ENCODE measurements around the gene MYOC. TPM values are rescaled to one million over a fixed set of nuclear protein-coding genes. Genes with fewer than 3 reads are reported as not detected.

The MYOC gene
- total RNA-seq, 1 experiment from 2014 or later, result not detected

DNA sequence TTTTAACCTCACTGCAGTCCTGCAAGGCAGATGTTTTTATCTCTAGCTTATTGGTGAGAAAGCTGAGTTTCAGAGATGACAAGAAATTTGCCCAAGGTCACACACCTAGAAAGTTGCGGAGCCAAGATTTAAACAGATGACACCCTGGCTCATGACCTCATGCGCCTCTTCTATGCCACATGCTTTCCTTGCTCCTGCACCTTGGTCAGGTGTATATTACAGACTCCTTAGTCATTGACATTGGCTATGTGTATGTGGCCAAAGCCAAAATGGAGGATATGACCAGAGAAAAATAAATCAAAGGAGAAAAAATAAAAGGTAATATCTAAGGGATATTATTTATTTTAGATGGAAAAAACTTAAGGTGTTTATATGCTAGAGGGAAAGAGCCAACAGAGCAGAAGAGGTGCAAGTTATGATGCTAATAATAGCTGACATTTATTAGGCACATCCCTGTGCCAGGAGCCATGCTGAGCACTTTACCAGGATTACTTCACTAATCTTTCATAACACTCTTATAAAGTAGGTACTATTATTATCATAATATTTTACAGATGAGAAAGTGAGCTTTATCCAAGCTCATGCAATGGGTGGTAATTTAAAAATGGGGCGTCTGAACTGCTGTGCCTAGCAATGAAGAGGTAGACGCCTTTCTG, 13.8 kb upstream of the MYOC start:
- ATAC-seq (no peak), DNase-seq (ENCODE audit: low read depth, low spot score) (no peak)
- TF ChIP-seq POLR2AphosphoS5 (IDR thresholded peaks at IDR 0.05; ENCODE audit: low read depth, low read length), result no peak
- no peak for TF ChIP-seq SIN3A (IDR thresholded peaks at IDR 0.05; ENCODE audit: low read depth)
- no peak for TF ChIP-seq EGR1 (IDR thresholded peaks at IDR 0.05; ENCODE audit: low read depth)
- no peak for TF ChIP-seq TCF7L2 (IDR thresholded peaks at IDR 0.05; ENCODE audit: borderline replicate concordance, extremely low read depth, insufficient read depth, insufficient read length)
- TF ChIP-seq SRF (IDR thresholded peaks at IDR 0.05; ENCODE audit: low read depth), result no peak
- TF ChIP-seq CBX3 (IDR thresholded peaks at IDR 0.05; ENCODE audit: low read depth), result no peak
- no peak for TF ChIP-seq EZH2phosphoT487 (IDR thresholded peaks at IDR 0.05; ENCODE audit: borderline replicate concordance)
- TF ChIP-seq REST (IDR thresholded peaks at IDR 0.05; ENCODE audit: low read depth), result no peak
- no peak for TF ChIP-seq ZNF274 (IDR thresholded peaks at IDR 0.05; ENCODE audit: low read depth, low read length)
- TF ChIP-seq ZFX (IDR thresholded peaks at IDR 0.05), result no peak
- TF ChIP-seq, protein P1, sequence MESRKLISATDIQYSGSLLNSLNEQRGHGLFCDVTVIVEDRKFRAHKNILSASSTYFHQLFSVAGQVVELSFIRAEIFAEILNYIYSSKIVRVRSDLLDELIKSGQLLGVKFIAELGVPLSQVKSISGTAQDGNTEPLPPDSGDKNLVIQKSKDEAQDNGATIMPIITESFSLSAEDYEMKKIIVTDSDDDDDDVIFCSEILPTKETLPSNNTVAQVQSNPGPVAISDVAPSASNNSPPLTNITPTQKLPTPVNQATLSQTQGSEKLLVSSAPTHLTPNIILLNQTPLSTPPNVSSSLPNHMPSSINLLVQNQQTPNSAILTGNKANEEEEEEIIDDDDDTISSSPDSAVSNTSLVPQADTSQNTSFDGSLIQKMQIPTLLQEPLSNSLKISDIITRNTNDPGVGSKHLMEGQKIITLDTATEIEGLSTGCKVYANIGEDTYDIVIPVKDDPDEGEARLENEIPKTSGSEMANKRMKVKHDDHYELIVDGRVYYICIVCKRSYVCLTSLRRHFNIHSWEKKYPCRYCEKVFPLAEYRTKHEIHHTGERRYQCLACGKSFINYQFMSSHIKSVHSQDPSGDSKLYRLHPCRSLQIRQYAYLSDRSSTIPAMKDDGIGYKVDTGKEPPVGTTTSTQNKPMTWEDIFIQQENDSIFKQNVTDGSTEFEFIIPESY (IDR thresholded peaks at IDR 0.05; ENCODE audit: extremely low read depth, insufficient replicate concordance, low read length), result no peak
- no peak for TF ChIP-seq ELF1 (IDR thresholded peaks at IDR 0.05; ENCODE audit: borderline replicate concordance, low read depth)
- no peak for TF ChIP-seq FOSL1 (IDR thresholded peaks at IDR 0.05; ENCODE audit: low read depth)
- TF ChIP-seq JUND (IDR thresholded peaks at IDR 0.05), result no peak
- no peak for TF ChIP-seq MAX (IDR thresholded peaks at IDR 0.05)
- no peaks in the 10 kb centered on the region for H3K79me2 ChIP-seq (ENCODE audit: insufficient read depth, low read length)
- H3K9me2 ChIP-seq (ENCODE audit: insufficient read depth), result no peaks in the 10 kb centered on the region
- H4K20me1 ChIP-seq (ENCODE audit: insufficient read depth), result no peaks in the 10 kb centered on the region
- BruUV-seq (replicated peaks), result no TSS peak
- intact Hi-C loops (cut with micrococcal nuclease), result no loop called here
- H3K27me3 ChIP-seq (ENCODE audit: insufficient read depth, low read length), result no peaks in the 10 kb centered on the region
- RAD21 ChIA-PET (ENCODE audit: low non-redundant PET in 1 of 2, low total read pairs in 2 of 2, uncharacterized antibody in 2 of 2, unreplicated experiment in 2 of 2), result no interaction called here
- no peak overlapping the region for H3K4me2 ChIP-seq (ENCODE audit: low read length)
- no peaks in the 10 kb centered on the region for H3K9me3 ChIP-seq (ENCODE audit: control insufficient read depth in 1 of 2, insufficient read depth in 1 of 2, low read depth in 1 of 2, low read length in 2 of 2)
- peaks cover 0 to 1% of the 10 kb centered on the region in 2 experiments; a peak in 3 of 4 replicates for H3K4me1 ChIP-seq (ENCODE audit: control insufficient read depth in 1 of 2, insufficient read depth in 2 of 2, low read length in 2 of 2)
- no peak overlapping the region for H2AFZ ChIP-seq (ENCODE audit: low read depth, low read length, poor library complexity, severe bottlenecking)
- no peak overlapping the region for H3K27ac ChIP-seq (ENCODE audit: low read depth, low read length)
- H3K4me3 ChIP-seq (replicated peaks in 1 of 2; ENCODE audit: low read depth in 1 of 2, low read length in 2 of 2), result no peak overlapping the region
- CTCF ChIA-PET, result interaction anchor here (0.9 kb wide), 1 partner anchor 10 kb away, joined by 3 read pairs; no protein-coding TSS in a partner anchor
- H3K36me3 ChIP-seq (ENCODE audit: control insufficient read depth in 1 of 2, insufficient read depth in 2 of 2, low read length in 2 of 2), result no peaks in the 10 kb centered on the region
- no peak overlapping the region for H3K9ac ChIP-seq (ENCODE audit: low read length)
- POLR2A ChIA-PET, result no interaction called here
